Right lobe of liver (tissue), 4 donors: ENCODE data around the gene SPRED2.

ENCODE experiments used
- CTCF ChIP-seq, 4 donors: fragments of 200-600 bp in 3 of 4; fragments of 450-650 bp in 1 of 4; IDR thresholded peaks; one replicate each; pipeline versions ENCODE4 v1.5.1 to v1.8.0; 2016 to 2022; ENCODE audit warnings: antibody characterized with exemption in 4 of 4, mild to moderate bottlenecking in 2 of 4
- POLR2A ChIP-seq: fragments of 450-650 bp; IDR thresholded peaks from one replicate; pipeline ENCODE4 v1.6.1; 2017; ENCODE audit warnings: antibody characterized with exemption, mild to moderate bottlenecking
- donor health status: DM: no; HTN: no; CAD: no.
- donor health status: DM: no; HTN: no; CAD: no.
- donor health status: DM: no; HTN: yes; CAD: no.

- TF ChIP-seq POLR2A (no peak), CTCF (IDR thresholded peaks at IDR 0.05) (no peak)
Observed at GRCh38 chr2:65319674-65320041, 112.7 kb downstream of the SPRED2 start.
